ENCODE results near the gene KRT77.

- TF ChIP-seq POLR2A (IDR thresholded peaks at IDR 0.05): no peak
- TF ChIP-seq CTCF (IDR thresholded peaks at IDR 0.05): no peak
Observed at GRCh38 chr12:52677671-52678070, 25.7 kb downstream of the KRT77 start.

All from breast epithelium (tissue), 3 donors.